ENCODE measurements around the gene KRAS.

The KRAS gene

DNA sequence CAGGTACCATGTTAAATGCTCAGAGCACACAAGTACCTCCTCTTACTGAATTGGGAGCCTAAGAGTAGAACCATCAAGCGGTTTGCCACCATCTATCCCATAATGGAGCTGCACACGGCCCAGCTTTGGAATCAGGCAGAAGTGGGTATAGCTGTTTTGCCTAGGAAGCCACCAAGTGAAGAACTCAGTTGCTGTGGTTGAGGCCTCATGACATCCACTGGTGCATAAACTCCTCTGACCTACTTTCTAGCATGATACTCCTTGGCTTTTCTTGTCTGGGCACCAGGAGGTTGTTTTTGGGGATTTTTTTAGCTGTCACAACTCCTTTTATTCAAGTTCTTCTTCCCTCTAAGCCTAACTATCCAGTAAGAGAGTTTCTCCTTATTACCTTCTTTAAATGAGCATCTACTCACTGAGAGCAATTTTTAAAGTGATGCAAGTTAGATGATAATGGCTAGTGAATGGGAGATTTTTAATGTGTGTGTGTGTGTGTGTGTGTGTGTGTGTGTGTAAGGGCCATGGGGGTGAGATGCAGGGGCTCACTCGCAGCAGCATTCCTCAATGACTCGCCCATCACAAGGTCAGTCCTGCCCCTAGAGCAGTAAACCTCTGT, 20.9 kb upstream of the KRAS start:
- Histone ChIP-seq H3K9me3 (replicated peaks in 1 of 2; ENCODE audit: control insufficient read depth in 2 of 2, insufficient read depth in 1 of 2, low read depth in 1 of 2, low read length in 2 of 2) (no peaks in the 10 kb centered on the region), H3K36me3 (replicated peaks in 1 of 2; ENCODE audit: control insufficient read depth in 2 of 2, insufficient read depth in 2 of 2, low read length in 2 of 2) (no peaks in the 10 kb centered on the region), H3K79me1 (ENCODE audit: low read depth, low read length) (no peaks in the 10 kb centered on the region), H3K14ac (ENCODE audit: low read length) (no peak overlapping the region), H3K4me1 (ENCODE audit: control insufficient read depth in 2 of 2, insufficient read depth in 1 of 2, low read depth in 1 of 2, low read length in 2 of 2) (no peaks in the 10 kb centered on the region), H3K23ac (ENCODE audit: low read depth, low read length, poor library complexity) (no peak overlapping the region), H2BK15ac (ENCODE audit: low read length) (no peak overlapping the region), H3K9ac (ENCODE audit: low read depth, low read length, poor library complexity) (no peak overlapping the region), H4K91ac (ENCODE audit: low read depth, low read length, poor library complexity) (no peak overlapping the region), H3K4me2 (ENCODE audit: insufficient read depth, low read length, poor library complexity, severe bottlenecking) (no peak overlapping the region), H3K4ac (ENCODE audit: low read length) (no peak overlapping the region), H4K8ac (ENCODE audit: low read depth, low read length) (no peak overlapping the region), H2BK120ac (ENCODE audit: low read depth, low read length) (no peak overlapping the region), H2BK12ac (ENCODE audit: low read length) (no peak overlapping the region), H3K18ac (ENCODE audit: low read length) (no peak overlapping the region), H2AK5ac (ENCODE audit: low read depth, low read length) (no peak overlapping the region), H3K27me3 (ENCODE audit: control insufficient read depth in 3 of 3, insufficient read depth in 3 of 3, low read depth in 1 of 3, low read length in 3 of 3) (peaks cover 0 to 44% (median 0%) of the 10 kb centered on the region in 3 experiments), H2BK5ac (ENCODE audit: low read length) (no peak overlapping the region), H2AFZ (ENCODE audit: low read length) (no peak overlapping the region), H3K27ac (replicated peaks; ENCODE audit: low read length) (no peak overlapping the region), H3K4me3 (ENCODE audit: low read length in 2 of 2) (no peak overlapping the region)
- no peak for DNase-seq (ENCODE audit: low spot score)
- no CpG with 5 or more reads among the region's 4 CpGs for WGBS, 2 donors (ENCODE audit: extremely low coverage in 2 of 2, insufficient read length in 2 of 2, insufficient replicate concordance in 1 of 2)

DNA sequence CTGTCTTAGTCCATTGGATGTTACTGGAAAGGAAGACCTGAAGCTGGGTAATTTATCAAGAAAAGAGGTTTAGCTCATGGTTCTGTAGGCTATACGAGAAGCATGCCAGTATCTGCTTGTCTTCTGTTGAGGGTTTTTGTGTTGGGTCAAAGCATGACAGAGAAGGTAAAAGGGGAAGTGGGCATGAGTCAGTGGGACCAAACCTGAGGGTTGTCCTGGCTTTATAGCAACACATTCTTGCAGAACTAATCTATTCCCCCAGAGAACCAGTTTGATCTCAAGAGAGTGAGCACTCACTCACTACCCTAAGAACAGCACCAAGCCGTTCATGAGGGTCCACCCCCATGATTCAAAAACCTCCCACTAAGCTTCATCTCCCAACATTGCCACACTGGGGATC, 19.0 kb upstream of the KRAS start:
- no peak overlapping the region for H2BK120ac ChIP-seq (ENCODE audit: low read depth, low read length)
- H2BK12ac ChIP-seq (ENCODE audit: low read length), result no peak overlapping the region
- H3K14ac ChIP-seq (ENCODE audit: low read length), result no peak overlapping the region
- H2BK5ac ChIP-seq (ENCODE audit: low read length), result no peak overlapping the region
- no peak overlapping the region for H3K27ac ChIP-seq (replicated peaks; ENCODE audit: low read length)
- H2BK15ac ChIP-seq (ENCODE audit: low read length), result no peak overlapping the region
- H3K4me1 ChIP-seq (ENCODE audit: control insufficient read depth in 2 of 2, insufficient read depth in 1 of 2, low read depth in 1 of 2, low read length in 2 of 2), result peaks cover 0 to 3% of the 10 kb centered on the region in 2 donors
- no peak overlapping the region for H3K9ac ChIP-seq (ENCODE audit: low read depth, low read length, poor library complexity)
- no peak overlapping the region for H3K4me3 ChIP-seq (ENCODE audit: low read length in 2 of 2)
- no peak overlapping the region for H2AFZ ChIP-seq (ENCODE audit: low read length)
- H3K36me3 ChIP-seq (replicated peaks in 1 of 2; ENCODE audit: control insufficient read depth in 2 of 2, insufficient read depth in 2 of 2, low read length in 2 of 2), result no peaks in the 10 kb centered on the region
- H3K79me1 ChIP-seq (ENCODE audit: low read depth, low read length), result no peaks in the 10 kb centered on the region
- H3K18ac ChIP-seq (ENCODE audit: low read length), result no peak overlapping the region
- no peak overlapping the region for H4K91ac ChIP-seq (ENCODE audit: low read depth, low read length, poor library complexity)
- H3K4ac ChIP-seq (ENCODE audit: low read length), result no peak overlapping the region
- peaks cover 0 to 55% (median 0%) of the 10 kb centered on the region in 3 experiments for H3K27me3 ChIP-seq (ENCODE audit: control insufficient read depth in 3 of 3, insufficient read depth in 3 of 3, low read depth in 1 of 3, low read length in 3 of 3)
- no peak for DNase-seq (ENCODE audit: low spot score)
- H4K8ac ChIP-seq (ENCODE audit: low read depth, low read length), result no peak overlapping the region
- no peak overlapping the region for H3K4me2 ChIP-seq (ENCODE audit: insufficient read depth, low read length, poor library complexity, severe bottlenecking)
- no peak overlapping the region for H3K23ac ChIP-seq (ENCODE audit: low read depth, low read length, poor library complexity)
- WGBS, 2 donors (ENCODE audit: extremely low coverage in 2 of 2, insufficient read length in 2 of 2, insufficient replicate concordance in 1 of 2), result no CpG with 5 or more reads among the region's 2 CpGs
- H3K9me3 ChIP-seq (replicated peaks in 1 of 2; ENCODE audit: control insufficient read depth in 2 of 2, insufficient read depth in 1 of 2, low read depth in 1 of 2, low read length in 2 of 2), result no peaks in the 10 kb centered on the region
- no peak overlapping the region for H2AK5ac ChIP-seq (ENCODE audit: low read depth, low read length)

DNA sequence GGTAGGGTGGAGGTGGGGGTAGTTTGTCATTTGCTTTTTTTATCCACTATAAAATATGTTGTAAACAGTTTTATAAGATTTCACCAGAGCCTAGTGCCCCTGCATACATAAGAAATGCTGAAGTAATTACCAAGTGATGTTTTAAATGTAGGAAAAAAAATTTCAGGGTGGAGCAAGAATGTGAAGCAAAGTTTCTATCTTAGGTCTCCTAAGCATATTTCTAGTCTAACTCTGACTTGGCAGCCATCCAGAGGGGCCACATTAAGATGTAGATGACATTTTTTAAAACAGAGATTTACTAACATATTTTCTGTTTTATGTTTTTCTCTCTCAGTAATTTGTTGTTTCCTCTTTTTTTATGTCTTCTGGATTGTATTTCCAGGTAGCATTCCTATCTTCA, 15.8 kb upstream of the KRAS start:
- H2BK5ac ChIP-seq (ENCODE audit: low read length), result no peak overlapping the region
- H2AK5ac ChIP-seq (ENCODE audit: low read depth, low read length), result no peak overlapping the region
- H3K9ac ChIP-seq (ENCODE audit: low read depth, low read length, poor library complexity), result no peak overlapping the region
- no peak overlapping the region for H3K27ac ChIP-seq (replicated peaks; ENCODE audit: low read length)
- no peak overlapping the region for H2BK120ac ChIP-seq (ENCODE audit: low read depth, low read length)
- H3K23ac ChIP-seq (ENCODE audit: low read depth, low read length, poor library complexity), result no peak overlapping the region
- no peaks in the 10 kb centered on the region for H3K79me1 ChIP-seq (ENCODE audit: low read depth, low read length)
- H3K9me3 ChIP-seq (replicated peaks in 1 of 2; ENCODE audit: control insufficient read depth in 2 of 2, insufficient read depth in 1 of 2, low read depth in 1 of 2, low read length in 2 of 2), result no peaks in the 10 kb centered on the region
- H3K27me3 ChIP-seq (ENCODE audit: control insufficient read depth in 3 of 3, insufficient read depth in 3 of 3, low read depth in 1 of 3, low read length in 3 of 3), result peaks cover 0 to 71% (median 5%) of the 10 kb centered on the region in 3 experiments
- no peak overlapping the region for H2BK12ac ChIP-seq (ENCODE audit: low read length)
- H3K14ac ChIP-seq (ENCODE audit: low read length), result no peak overlapping the region
- H4K91ac ChIP-seq (ENCODE audit: low read depth, low read length, poor library complexity), result no peak overlapping the region
- H2BK15ac ChIP-seq (ENCODE audit: low read length), result no peak overlapping the region
- H2AFZ ChIP-seq (ENCODE audit: low read length), result no peak overlapping the region
- H3K36me3 ChIP-seq (replicated peaks in 1 of 2; ENCODE audit: control insufficient read depth in 2 of 2, insufficient read depth in 2 of 2, low read length in 2 of 2), result no peaks in the 10 kb centered on the region
- no peak overlapping the region for H4K8ac ChIP-seq (ENCODE audit: low read depth, low read length)
- DNase-seq (ENCODE audit: low spot score), result no peak
- no peak overlapping the region for H3K4me2 ChIP-seq (ENCODE audit: insufficient read depth, low read length, poor library complexity, severe bottlenecking)
- H3K18ac ChIP-seq (ENCODE audit: low read length), result no peak overlapping the region
- no peak overlapping the region for H3K4me3 ChIP-seq (ENCODE audit: low read length in 2 of 2)
- H3K4me1 ChIP-seq (ENCODE audit: control insufficient read depth in 2 of 2, insufficient read depth in 1 of 2, low read depth in 1 of 2, low read length in 2 of 2), result peaks cover 7 to 10% of the 10 kb centered on the region in 2 donors
- no peak overlapping the region for H3K4ac ChIP-seq (ENCODE audit: low read length)

DNA sequence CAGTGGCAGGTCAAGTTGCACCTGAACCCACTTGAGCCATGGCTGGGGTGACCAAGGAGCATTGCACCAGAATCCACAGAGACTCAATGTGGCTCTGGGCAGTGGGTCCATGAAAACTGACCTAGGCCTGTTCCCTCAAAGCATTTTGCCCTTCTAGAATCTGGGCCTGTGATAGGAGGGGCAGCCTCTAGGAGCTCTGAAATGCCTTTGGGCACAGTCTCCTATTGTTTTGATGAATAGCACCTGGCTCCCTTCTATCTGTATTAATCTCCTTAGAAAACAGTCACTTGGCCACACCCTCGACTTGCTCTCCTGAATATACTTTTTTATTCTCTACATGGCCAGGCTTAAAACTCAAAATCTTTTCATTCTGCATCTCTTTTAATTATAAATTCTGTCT, 14.1 kb upstream of the KRAS start:
- Histone ChIP-seq H3K18ac (ENCODE audit: low read length) (no peak overlapping the region), H3K27ac (replicated peaks; ENCODE audit: low read length) (no peak overlapping the region), H3K79me1 (ENCODE audit: low read depth, low read length) (no peaks in the 10 kb centered on the region), H3K4me3 (ENCODE audit: low read length in 2 of 2) (no peak overlapping the region), H2BK5ac (ENCODE audit: low read length) (no peak overlapping the region), H3K14ac (ENCODE audit: low read length) (no peak overlapping the region), H3K36me3 (replicated peaks in 1 of 2; ENCODE audit: control insufficient read depth in 2 of 2, insufficient read depth in 2 of 2, low read length in 2 of 2) (no peaks in the 10 kb centered on the region), H3K9ac (ENCODE audit: low read depth, low read length, poor library complexity) (no peak overlapping the region), H4K8ac (ENCODE audit: low read depth, low read length) (no peak overlapping the region), H3K4ac (ENCODE audit: low read length) (no peak overlapping the region), H3K27me3 (ENCODE audit: control insufficient read depth in 3 of 3, insufficient read depth in 3 of 3, low read depth in 1 of 3, low read length in 3 of 3) (peaks cover 0 to 78% (median 5%) of the 10 kb centered on the region in 3 experiments), H2BK120ac (ENCODE audit: low read depth, low read length) (no peak overlapping the region), H4K91ac (ENCODE audit: low read depth, low read length, poor library complexity) (no peak overlapping the region), H2BK15ac (ENCODE audit: low read length) (no peak overlapping the region), H3K23ac (ENCODE audit: low read depth, low read length, poor library complexity) (no peak overlapping the region), H3K4me1 (ENCODE audit: control insufficient read depth in 2 of 2, insufficient read depth in 1 of 2, low read depth in 1 of 2, low read length in 2 of 2) (peaks cover 7 to 10% of the 10 kb centered on the region in 2 donors), H2AFZ (ENCODE audit: low read length) (no peak overlapping the region), H2BK12ac (ENCODE audit: low read length) (no peak overlapping the region), H3K4me2 (ENCODE audit: insufficient read depth, low read length, poor library complexity, severe bottlenecking) (no peak overlapping the region), H2AK5ac (ENCODE audit: low read depth, low read length) (no peak overlapping the region), H3K9me3 (replicated peaks in 1 of 2; ENCODE audit: control insufficient read depth in 2 of 2, insufficient read depth in 1 of 2, low read depth in 1 of 2, low read length in 2 of 2) (no peaks in the 10 kb centered on the region)
- WGBS, 2 donors (ENCODE audit: extremely low coverage in 2 of 2, insufficient read length in 2 of 2, insufficient replicate concordance in 1 of 2), result no CpG with 5 or more reads among the region's 1 CpG
- no peak for DNase-seq (ENCODE audit: low spot score)

Data from neuronal stem cell (in vitro differentiated cells).